Upper lobe of left lung (tissue), 6 donors: ENCODE results near the gene MRPL40. TPM values are rescaled to one million over a fixed set of nuclear protein-coding genes. Genes with fewer than 3 reads are reported as not detected.
A peak's percentile ranks its signal among the peaks of the same experiment; 100 is the strongest.

Experiments used
- ATAC-seq, 2 donors: fragments of 200-7000 bp; cut with Tn5 transposase; one replicate each; pipeline ENCODE4 v1.9.1; 2022; ENCODE audit warnings: mild to moderate bottlenecking in 2 of 2, moderate library complexity in 2 of 2; ENCODE audit not compliant: low FRiP score in 2 of 2
- DNase-seq, 2 donors: peaks; one replicate each; pipeline ENCODE4 v3.0.0-alpha.2; 2019 to 2020
- H3K27ac ChIP-seq, 4 donors: fragments of 200-600 bp; sonication (generic); one replicate each; pipeline ENCODE4 v1.5.1; 2016 to 2019
- H3K27me3 ChIP-seq, 4 donors: fragments of 200-600 bp; sonication (generic); one replicate each; pipeline ENCODE4 v1.5.1; 2017 to 2019
- H3K36me3 ChIP-seq, 4 donors: fragments of 200-600 bp; sonication (generic); one replicate each; pipeline ENCODE4 v1.5.1; 2016 to 2019
- H3K4me1 ChIP-seq, 4 donors: fragments of 200-600 bp; sonication (generic); one replicate each; pipeline ENCODE4 v1.5.1; 2018 to 2019
- H3K4me3 ChIP-seq, 4 donors: fragments of 200-600 bp; sonication (generic); one replicate each; pipeline ENCODE4 v1.5.1; 2017 to 2019; ENCODE audit warnings: mild to moderate bottlenecking in 2 of 4, moderate library complexity in 1 of 4
- H3K9me3 ChIP-seq, 4 donors: fragments of 200-600 bp; sonication (generic); one replicate each; pipeline ENCODE4 v1.5.1; 2018 to 2019
- CTCF ChIP-seq, 6 experiments: fragments of 450-650 bp in 4 of 6; fragments of 200-600 bp in 2 of 6; sonication (generic) in 2 of 6; IDR thresholded peaks; one replicate each; pipeline ENCODE4 v1.5.1; 2016 to 2019; ENCODE audit warnings: antibody characterized with exemption in 6 of 6
- EP300 ChIP-seq, 4 donors: sonication (generic); formaldehyde crosslinking; IDR thresholded peaks; one replicate each; pipeline ENCODE4 v1.5.1; 2017; ENCODE audit warnings: antibody characterized with exemption in 4 of 4, control low read depth in 2 of 4
- POLR2A ChIP-seq, 4 donors: fragments of 450-650 bp; IDR thresholded peaks; one replicate each; pipeline ENCODE4 v1.5.1; 2016 to 2017; ENCODE audit warnings: antibody characterized with exemption in 4 of 4, mild to moderate bottlenecking in 2 of 4
- POLR2AphosphoS5 ChIP-seq, 2 donors: sonication (generic); formaldehyde crosslinking; IDR thresholded peaks; one replicate each; pipeline ENCODE4 v1.5.1; 2017; ENCODE audit warnings: antibody characterized with exemption in 2 of 2
- WGBS, 2 donors: methylation state at CpG; one replicate each; pipeline ENCODE4 v1.1.5; 2017 to 2018; 5-methylcytosine and 5-hydroxymethylcytosine counted together
- total RNA-seq, 6 donors: library from RNA; depleted of rRNA in 4 of 6; stranded (reverse); fragments of >200 nt in 4 of 6; gene quantifications; one replicate each; pipeline versions ENCODE4 v1.1.0 to v1.2.1, GENCODE V29; 2016 to 2021
- donor health status: DM: no; HTN: no; CAD: no; lungs with moderate emphysema.
- donor health status: DM: no; HTN: yes; CAD: no; lungs with severe emphysema.

Gene MRPL40
- total RNA-seq, 6 donors from 2014 or later = 18.9 to 27.3 (median 22.9) TPM

- peak overlapping the region in 3 of 4 donors; percentile 81 to 95 (median 92) for H3K4me3 ChIP-seq
- peak overlapping the region in 1 of 4 donors; percentile 12 for H3K27ac ChIP-seq
- 1 to 4% methylated on average over 8 to 15 of the region's 15 CpGs for WGBS, 2 donors
Measured at GRCh38 chr22:19480173-19480568, 47.8 kb downstream of the MRPL40 start.

GRCh38 chr22:19480789-19481188, 48.4 kb downstream of the MRPL40 start:
- WGBS, 2 donors = 63 to 71% methylated on average over 10 of the region's 10 CpGs
- peaks cover 18 to 30% (median 24%) of the 10 kb centered on the region in 4 donors for H3K4me1 ChIP-seq
- no peaks in the 10 kb centered on the region for H3K9me3 ChIP-seq
- peaks cover 0 to 3% (median 0%) of the 10 kb centered on the region in 4 donors for H3K36me3 ChIP-seq
- H3K4me3 ChIP-seq = no peak overlapping the region
- DNase-seq (no peak), ATAC-seq (no peak)
- H3K27me3 ChIP-seq = no peaks in the 10 kb centered on the region
- no peak overlapping the region for H3K27ac ChIP-seq
- TF ChIP-seq POLR2AphosphoS5 (IDR thresholded peaks at IDR 0.05) (no peak), POLR2A (IDR thresholded peaks at IDR 0.05) (no peak), CTCF (IDR thresholded peaks at IDR 0.05) (no peak), EP300 (IDR thresholded peaks at IDR 0.05) (no peak)

More at GRCh38 chr22:19480173-19480568, 47.8 kb downstream of the MRPL40 start:
- DNase-seq (no peak), ATAC-seq (no peak)
- TF ChIP-seq EP300 (IDR thresholded peaks at IDR 0.05) = no peak
- no peak for TF ChIP-seq POLR2A (IDR thresholded peaks at IDR 0.05)
- TF ChIP-seq CTCF (IDR thresholded peaks at IDR 0.05) = no peak
- TF ChIP-seq POLR2AphosphoS5 (IDR thresholded peaks at IDR 0.05) = no peak
- Histone ChIP-seq H3K36me3 (peaks cover 0 to 4% (median 2%) of the 10 kb centered on the region in 4 donors), H3K9me3 (no peaks in the 10 kb centered on the region), H3K27me3 (no peaks in the 10 kb centered on the region), H3K4me1 (peaks cover 18 to 34% (median 27%) of the 10 kb centered on the region in 4 donors)

GRCh38 chr22:19482297-19482696, 50.0 kb downstream of the MRPL40 start:
- Histone ChIP-seq H3K4me1 (peaks cover 11 to 18% (median 16%) of the 10 kb centered on the region in 4 donors), H3K27ac (no peak overlapping the region), H3K4me3 (no peak overlapping the region), H3K9me3 (no peaks in the 10 kb centered on the region), H3K27me3 (no peaks in the 10 kb centered on the region), H3K36me3 (no peaks in the 10 kb centered on the region)
- DNase-seq = no peak
- 90 to 93% methylated on average over 9 of the region's 9 CpGs for WGBS, 2 donors
- no peak for ATAC-seq
- TF ChIP-seq EP300 (IDR thresholded peaks at IDR 0.05) (no peak), POLR2AphosphoS5 (IDR thresholded peaks at IDR 0.05) (no peak), POLR2A (IDR thresholded peaks at IDR 0.05) (no peak), CTCF (IDR thresholded peaks at IDR 0.05) (no peak)

- Histone ChIP-seq H3K36me3 (no peaks in the 10 kb centered on the region), H3K4me3 (no peak overlapping the region), H3K4me1 (peaks cover 4 to 8% (median 5%) of the 10 kb centered on the region in 4 donors), H3K27ac (no peak overlapping the region), H3K27me3 (no peaks in the 10 kb centered on the region), H3K9me3 (no peaks in the 10 kb centered on the region)
- DNase-seq (no peak), ATAC-seq (no peak)
- TF ChIP-seq POLR2A (IDR thresholded peaks at IDR 0.05) (no peak), CTCF (IDR thresholded peaks at IDR 0.05) (no peak), POLR2AphosphoS5 (IDR thresholded peaks at IDR 0.05) (no peak), EP300 (IDR thresholded peaks at IDR 0.05) (no peak)
- 81 to 83% methylated on average over 8 of the region's 8 CpGs for WGBS, 2 donors
Measured at GRCh38 chr22:19483481-19484244, 51.3 kb downstream of the MRPL40 start.

Other genes starting within 250 kb of the MRPL40 start
- gene CLTCL1, start 140.8 kb upstream of the MRPL40 start, total RNA-seq = 10 to 100 TPM in 1 of 6 donors, 1 to 10 TPM in 5; 3.0 to 14.7 (median 6.0) TPM
- 10 to 100 TPM in 5 of 6 donors, 1 to 10 TPM in 1; 9.9 to 27.5 (median 22.1) TPM for gene HIRA, start 812 bp upstream of the MRPL40 start, total RNA-seq
- 10 to 100 TPM; 29.1 to 48.6 (median 43.6) TPM for gene C22orf39, start 15.2 kb downstream of the MRPL40 start, total RNA-seq
- 10 to 100 TPM; 21.0 to 52.1 (median 29.1) TPM for gene UFD1, start 46.6 kb downstream of the MRPL40 start, total RNA-seq
- gene CDC45, start 47.4 kb downstream of the MRPL40 start, total RNA-seq = 1 to 10 TPM in 4 of 6 donors, under 1 TPM in 1, not detected in 1; 0.44 to 3.2 (median 1.8) TPM
- gene CLDN5, start 91.9 kb downstream of the MRPL40 start, total RNA-seq = 100 to 1,000 TPM in 5 of 6 donors, 10 to 100 TPM in 1; 70.2 to 726 (median 229) TPM